ENCODE data around the gene CHST15.

GRCh38 chr10:124079864-124080263 is 13.5 kb downstream of the CHST15 start:
- no peak for TF ChIP-seq CTCF (conservative IDR thresholded peaks at IDR 0.05; ENCODE audit: low read depth, low read length)
- no peak for TF ChIP-seq EZH2 (IDR thresholded peaks at IDR 0.05; ENCODE audit: low read length, unreplicated experiment)
- TF ChIP-seq EZH2phosphoT487 (IDR thresholded peaks at IDR 0.05; ENCODE audit: borderline replicate concordance, low read length), result no peak

All from PC-3 (cell line).